ENCODE results near the gene MTOR. TPM values are rescaled to one million over a fixed set of nuclear protein-coding genes. Genes with fewer than 3 reads are reported as not detected.

Gene MTOR
- total and polyA plus RNA-seq, 2 of the 8 experiments (the other 6 are each of a cell fraction or from before 2014, with no cell fraction given): 44.2 to 76.8 TPM

- Histone ChIP-seq H2BK120ac (replicated peaks; ENCODE audit: low read depth, low read length) (no peak within 1 kb of the TSS), H2BK15ac (ENCODE audit: low read length) (no peak within 1 kb of the TSS), H3K4me3 (ENCODE audit: extremely low read depth in 1 of 4, insufficient read depth in 2 of 4, low read depth in 3 of 4, low read length in 4 of 4) (no peak within 1 kb of the TSS), H2AFZ (ENCODE audit: low read length) (no peak within 1 kb of the TSS), H3K9ac (replicated peaks in 1 of 4; ENCODE audit: extremely low read depth in 1 of 4, low read depth in 3 of 4, low read length in 3 of 4) (no peak within 1 kb of the TSS), H2AK5ac (ENCODE audit: low read depth, low read length) (no peak within 1 kb of the TSS), H2BK20ac (ENCODE audit: low read length) (no peak within 1 kb of the TSS), H3K79me1 (ENCODE audit: low read depth, low read length) (peaks cover 3% of the 10 kb centered on the region; the same call in 1 of the 2 replicates), H3K79me2 (ENCODE audit: control insufficient read depth in 1 of 2, insufficient read depth in 2 of 2, low read length in 2 of 2) (no peaks in the 10 kb centered on the region), H3K9me3 (ENCODE audit: insufficient read depth in 2 of 2, low read depth in 1 of 2, low read length in 1 of 2) (no peaks in the 10 kb centered on the region), H3K4me2 (ENCODE audit: insufficient read depth in 1 of 2, low read depth in 2 of 2, low read length in 2 of 2) (no peak within 1 kb of the TSS), H3K4me1 (replicated peaks in 1 of 4; ENCODE audit: control insufficient read depth in 3 of 4, insufficient read depth in 4 of 4, low read length in 3 of 4) (no peaks in the 10 kb centered on the region), H3K27ac (ENCODE audit: low read depth, low read length) (no peak within 1 kb of the TSS), H3K4ac (replicated peaks; ENCODE audit: insufficient read length, low read depth, low read length) (no peak within 1 kb of the TSS), H4K8ac (ENCODE audit: extremely low read depth, insufficient read depth, low read length) (no peak within 1 kb of the TSS), H4K91ac (replicated peaks; ENCODE audit: insufficient read length, low read length) (no peak within 1 kb of the TSS), H2BK12ac (ENCODE audit: low read depth, low read length) (no peak within 1 kb of the TSS), H2BK5ac (ENCODE audit: low read depth, low read length) (no peak within 1 kb of the TSS), H3K23ac (ENCODE audit: insufficient read length) (no peak within 1 kb of the TSS), H3K36me3 (ENCODE audit: control insufficient read depth in 2 of 4, insufficient read depth in 4 of 4, low read length in 3 of 4) (peaks cover 6 to 17% (median 10%) of the 10 kb centered on the region in 4 experiments; a peak in 6 of 8 replicates), H3K18ac (ENCODE audit: extremely low read depth, low read length) (no peak within 1 kb of the TSS), H4K20me1 (replicated peaks in 1 of 2; ENCODE audit: control insufficient read depth in 1 of 2, insufficient read depth in 2 of 2, low read length in 2 of 2) (peaks cover 0 to 11% of the 10 kb centered on the region in 2 experiments), H3K14ac (ENCODE audit: insufficient read length) (no peak within 1 kb of the TSS), H3K23me2 (ENCODE audit: low read depth, low read length) (no peaks in the 10 kb centered on the region; the same call in 1 of the 2 replicates), H3K56ac (replicated peaks; ENCODE audit: insufficient read length, low read depth, low read length) (no peak within 1 kb of the TSS), H3K27me3 (replicated peaks in 1 of 4; ENCODE audit: control insufficient read depth in 3 of 4, extremely low read depth in 1 of 4, insufficient read depth in 3 of 4, low read length in 3 of 4) (no peaks in the 10 kb centered on the region), H4K5ac (ENCODE audit: insufficient read length, low read depth, low read length) (no peak within 1 kb of the TSS)
- FAIRE-seq (no peak), DNase-seq (ENCODE audit: low read depth in 1 of 2, low spot score in 2 of 2) (no peak)
- 90% methylated on average over 7 of the region's 8 CpGs; no CpG with 5 or more reads in 1 of the 2 experiments for WGBS, 2 experiments (ENCODE audit: extremely low coverage in 1 of 2, insufficient coverage in 1 of 2, insufficient read length in 1 of 2, insufficient replicate concordance in 2 of 2, low coverage in 1 of 2, low lambda C conversion rate in 2 of 2, missing lambda C conversion rate in 1 of 2)
- ChIA-PET POLR2A (ENCODE audit: partially characterized antibody) (interaction anchor here (0.9 to 1.6 kb wide), 2 partner anchors 90 to 151 kb away, joined by 3 read pairs; no protein-coding TSS in a partner anchor), CTCF (ENCODE audit: partially characterized antibody) (no interaction called here)
- TF ChIP-seq SIN3A (conservative IDR thresholded peaks at IDR 0.05 in 1 of 2, IDR thresholded peaks at IDR 0.05 in 1 of 2; ENCODE audit: low read depth in 1 of 2, low read length in 2 of 2): no peak
- no peak for TF ChIP-seq HDAC2 (IDR thresholded peaks at IDR 0.05; ENCODE audit: borderline replicate concordance in 1 of 2, low read depth in 2 of 2, low read length in 2 of 2)
- no peak for TF ChIP-seq SRF (IDR thresholded peaks at IDR 0.05; ENCODE audit: low read depth, low read length)
- no peak for TF ChIP-seq CHD2 (IDR thresholded peaks at IDR 0.05; ENCODE audit: low read length)
- TF ChIP-seq POU5F1 (IDR thresholded peaks at IDR 0.05; ENCODE audit: low read depth, low read length): no peak
- no peak for TF ChIP-seq KDM1A (IDR thresholded peaks at IDR 0.05; ENCODE audit: borderline replicate concordance, low read length)
- no peak for TF ChIP-seq MAX (IDR thresholded peaks at IDR 0.05)
- no peak for TF ChIP-seq SUZ12 (IDR thresholded peaks at IDR 0.05; ENCODE audit: low read length)
- no peak for TF ChIP-seq SP1 (IDR thresholded peaks at IDR 0.05; ENCODE audit: low read depth, low read length)
- TF ChIP-seq TAF1 (IDR thresholded peaks at IDR 0.05; ENCODE audit: low read depth, low read length): no peak
- TF ChIP-seq SAP30 (IDR thresholded peaks at IDR 0.05; ENCODE audit: insufficient read depth, insufficient replicate concordance, low read length): no peak
- no peak for TF ChIP-seq HDAC6 (IDR thresholded peaks at IDR 0.05; ENCODE audit: low read depth, low read length)
- no peak for TF ChIP-seq EGR1 (IDR thresholded peaks at IDR 0.05; ENCODE audit: borderline replicate concordance, low read depth, low read length)
- no peak for TF ChIP-seq POLR2AphosphoS5 (IDR thresholded peaks at IDR 0.05; ENCODE audit: low read depth, low read length)
Observed at GRCh38 chr1:11188858-11189451, 73.4 kb downstream of the MTOR start, which contains the start of gene ANGPTL7. TSS of gene ANGPTL7 (plus strand) at chr1:11189355. CDS start at chr1:11189580, 225 bp downstream.

All from H1 (cell line).